Esophagus muscularis mucosa (tissue), 4 donors: ENCODE measurements around the gene NR1I3.

Experiments used
- CTCF ChIP-seq, 3 experiments: fragments of 200-600 bp in 2 of 3; fragments of 450-650 bp in 1 of 3; sonication (generic) in 2 of 3; IDR thresholded peaks; one replicate each; pipeline ENCODE4 v1.5.1; 2017 to 2019; ENCODE audit warnings: antibody characterized with exemption in 3 of 3, mild to moderate bottlenecking in 2 of 3, moderate library complexity in 1 of 3
- EP300 ChIP-seq: sonication (generic); formaldehyde crosslinking; IDR thresholded peaks from one replicate; pipeline ENCODE4 v1.6.1; 2017; ENCODE audit warnings: antibody characterized with exemption
- POLR2A ChIP-seq: fragments of 450-650 bp; IDR thresholded peaks from one replicate; pipeline ENCODE4 v1.6.1; 2017; ENCODE audit warnings: antibody characterized with exemption, moderate library complexity, mild to moderate bottlenecking, low read depth
- POLR2AphosphoS5 ChIP-seq, 2 donors: sonication (generic); formaldehyde crosslinking; IDR thresholded peaks; one replicate each; pipeline ENCODE4 v1.6.1; 2017; ENCODE audit warnings: antibody characterized with exemption in 2 of 2

- TF ChIP-seq CTCF (IDR thresholded peaks at IDR 0.05) (no peak), POLR2A (no peak), EP300 (no peak), POLR2AphosphoS5 (IDR thresholded peaks at IDR 0.05) (no peak)
Observed at GRCh38 chr1:161273402-161273801, 35.4 kb upstream of the NR1I3 start.
